SH-SY5Y (cell line): Measurements from ENCODE around the gene SLCO4A1.

Experiments
- GATA2 ChIP-seq: IDR thresholded peaks from 2 replicates; pipeline ENCODE4 v1.6.1; 2011; ENCODE audit warnings: mild to moderate bottlenecking, low read depth, low read length
- GATA3 ChIP-seq: IDR thresholded peaks from 2 replicates; pipeline ENCODE4 v1.6.1; 2011; ENCODE audit warnings: low read depth, mild to moderate bottlenecking, low read length, moderate library complexity

DNA sequence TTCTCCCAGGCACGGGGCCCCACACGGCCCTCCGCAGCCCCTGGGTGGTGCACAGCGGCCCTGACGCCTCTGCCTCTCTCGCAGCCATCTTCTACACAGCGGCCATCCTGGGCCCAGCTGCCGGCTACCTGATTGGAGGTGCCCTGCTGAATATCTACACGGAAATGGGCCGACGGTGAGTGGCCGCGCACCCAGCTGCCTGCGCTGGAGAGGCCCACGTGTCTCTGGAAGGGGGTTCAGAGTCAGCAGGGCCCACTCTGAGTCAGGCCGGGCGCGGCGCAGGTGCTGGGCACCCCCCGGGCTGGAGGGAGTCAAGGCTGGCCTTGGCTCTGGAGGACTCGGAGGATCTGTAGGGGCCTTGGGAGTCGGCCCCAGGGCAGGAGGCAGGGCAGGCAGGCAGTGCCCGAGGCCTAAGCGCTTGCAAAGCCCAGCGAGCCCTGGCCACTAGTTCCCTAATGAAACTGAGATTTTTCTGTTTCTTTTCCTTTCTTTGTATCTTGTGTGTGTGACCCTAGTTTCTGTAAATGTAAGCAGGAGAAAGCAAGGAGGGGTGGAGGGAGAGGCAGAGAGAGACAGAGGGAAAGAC, 16.4 kb downstream of the SLCO4A1 start:
- TF ChIP-seq GATA2 (no peak), GATA3 (no peak)
